PC-3 (cell line): ENCODE measurements around the gene BAIAP3. TPM values are rescaled to one million over a fixed set of nuclear protein-coding genes. Genes with fewer than 3 reads are reported as not detected.

ENCODE experiments used
- ATAC-seq: fragments of 200-7000 bp; cut with Tn5 transposase; 2 replicates; pipeline ENCODE4 v1.9.1; 2020; ENCODE audit warnings: mild to moderate bottlenecking, moderate library complexity
- BruUV-seq: library from RNA; stranded (reverse); fragments of 400-500 nt; replicated peaks from 2 replicates; lab custom pipeline; 2021; lab: Mats Ljungman, UMichigan
- CTCF ChIA-PET: fragments of 300-600 bp; sonication (Branson Sonifier 250); formaldehyde crosslinking; loops from one replicate; lab custom pipeline; 2022; ENCODE audit warnings: antibody characterized with exemption; lab: Charles Lee
- POLR2A ChIA-PET: fragments of 300-600 bp; sonication (Branson Sonifier 250); formaldehyde crosslinking; loops from one replicate; lab custom pipeline; 2022; ENCODE audit warnings: antibody characterized with exemption; ENCODE audit not compliant: unreplicated experiment; lab: Charles Lee
- DNase-seq: peaks from one replicate; pipeline ENCODE4 v3.0.0-alpha.2; 2015
- H2AFZ ChIP-seq: fragments of 300-600 bp; sonication (generic); 2 replicates; pipeline ENCODE4 v1.6.0; 2016; ENCODE audit warnings: antibody characterized with exemption, low read length
- H3F3A ChIP-seq: fragments of 300-600 bp; sonication (generic); one replicate; pipeline ENCODE4 v1.6.0; 2017; ENCODE audit warnings: antibody characterized with exemption, low read length, control low read depth, mild to moderate bottlenecking; ENCODE audit not compliant: unreplicated experiment
- H3K27ac ChIP-seq: fragments of 300-600 bp; sonication (generic); 2 replicates; pipeline ENCODE4 v1.5.1; 2016; ENCODE audit warnings: mild to moderate bottlenecking, low read length
- H3K27me3 ChIP-seq: fragments of 300-600 bp; sonication (generic); 2 replicates; pipeline ENCODE4 v1.6.1; 2016; ENCODE audit warnings: low read length, mixed read lengths
- H3K36me3 ChIP-seq: fragments of 300-600 bp; sonication (generic); 2 replicates; pipeline ENCODE4 v1.6.1; 2016; ENCODE audit warnings: low read depth, mixed run types, low read length, mixed read lengths
- H3K4me1 ChIP-seq: fragments of 300-600 bp; sonication (generic); 2 replicates; pipeline ENCODE4 v1.5.1; 2016; ENCODE audit warnings: low read length; ENCODE audit not compliant: insufficient read depth
- H3K4me2 ChIP-seq: fragments of 300-600 bp; sonication (generic); 2 replicates; pipeline ENCODE4 v1.6.0; 2016; ENCODE audit warnings: low read length
- H3K4me3 ChIP-seq: fragments of 300-600 bp; sonication (generic); 2 replicates; pipeline ENCODE4 v1.5.1; 2016; ENCODE audit warnings: mild to moderate bottlenecking, low read length, mixed read lengths
- H3K79me2 ChIP-seq: fragments of 300-600 bp; sonication (generic); 2 replicates; pipeline ENCODE4 v1.6.1; 2017; ENCODE audit warnings: low read length, mixed read lengths
- H3K9ac ChIP-seq: fragments of 300-600 bp; sonication (generic); 2 replicates; pipeline ENCODE4 v1.6.0; 2016; ENCODE audit warnings: mild to moderate bottlenecking, low read length
- H3K9me2 ChIP-seq: fragments of 300-600 bp; sonication (generic); replicated peaks from 2 replicates; pipeline ENCODE4 v1.6.1; 2016; ENCODE audit warnings: mixed run types, low read length, mixed read lengths
- H3K9me3 ChIP-seq: fragments of 300-600 bp; sonication (generic); 2 replicates; pipeline ENCODE4 v1.6.1; 2016; ENCODE audit warnings: low read length, mixed read lengths
- H4K20me1 ChIP-seq: fragments of 300-600 bp; sonication (generic); 2 replicates; pipeline ENCODE4 v1.6.1; 2016; ENCODE audit warnings: low read length, mixed read lengths
- CTCF ChIP-seq: fragments of 300-600 bp; sonication (generic); conservative IDR thresholded peaks from 2 replicates; pipeline ENCODE4 v1.5.1; 2017; ENCODE audit warnings: antibody characterized with exemption, low read depth, mild to moderate bottlenecking, low read length
- EZH2 ChIP-seq: fragments of 300-600 bp; sonication (generic); IDR thresholded peaks from one replicate; pipeline ENCODE4 v1.6.1; 2017; ENCODE audit warnings: antibody characterized with exemption, mild to moderate bottlenecking, low read length; ENCODE audit not compliant: unreplicated experiment
- EZH2phosphoT487 ChIP-seq: fragments of 300-600 bp; sonication (generic); IDR thresholded peaks from 2 replicates; pipeline ENCODE4 v1.6.1; 2018; ENCODE audit warnings: mild to moderate bottlenecking, antibody characterized with exemption, low read length, borderline replicate concordance
- intact Hi-C: fragments of 100-400 bp; cut with micrococcal nuclease; formaldehyde crosslinking; loops from 2 replicates; pipeline ENCODE4 v1.9.0; 2023
- total RNA-seq: library from RNA; depleted of rRNA; stranded (reverse); fragments of >200 nt; gene quantifications from 2 replicates; pipeline ENCODE4 v1.2.3, GENCODE V29; 2014

Gene BAIAP3
- total RNA-seq, 1 experiment from 2014 or later: 13.1 TPM

- no peak overlapping the region for H3K9ac ChIP-seq
Observed at GRCh38 chr16:1285669-1286512, 47.6 kb upstream of the BAIAP3 start.

GRCh38 chr16:1286513-1287094, 46.8 kb upstream of the BAIAP3 start:
- ATAC-seq: no peak
- no peaks in the 10 kb centered on the region for H3K9me2 ChIP-seq
- H3K4me1 ChIP-seq: no peaks in the 10 kb centered on the region
- H3K79me2 ChIP-seq: no peaks in the 10 kb centered on the region
- no peaks in the 10 kb centered on the region for H3F3A ChIP-seq
- TF ChIP-seq EZH2 (no peak), EZH2phosphoT487 (no peak), CTCF (no peak)
- H3K4me3 ChIP-seq: no peak overlapping the region
- H3K27ac ChIP-seq: no peak overlapping the region
- ChIA-PET POLR2A (no interaction called here), CTCF (no interaction called here)
- H3K9ac ChIP-seq: no peak overlapping the region
- H3K4me2 ChIP-seq: no peak overlapping the region
- H3K9me3 ChIP-seq: no peaks in the 10 kb centered on the region
- H3K27me3 ChIP-seq: no peaks in the 10 kb centered on the region
- intact Hi-C loops: no loop called here
- no peak for DNase-seq
- no peaks in the 10 kb centered on the region for H3K36me3 ChIP-seq
- no TSS peak for BruUV-seq
- H2AFZ ChIP-seq: no peak overlapping the region
- no peaks in the 10 kb centered on the region for H4K20me1 ChIP-seq

More at GRCh38 chr16:1285669-1286512, 47.6 kb upstream of the BAIAP3 start:
- DNase-seq (no peak), ATAC-seq (no peak)
- no peak overlapping the region for H3K27ac ChIP-seq
- no peaks in the 10 kb centered on the region for H3F3A ChIP-seq
- H3K27me3 ChIP-seq: no peaks in the 10 kb centered on the region
- BruUV-seq: no TSS peak
- TF ChIP-seq EZH2: no peak
- no peak for TF ChIP-seq EZH2phosphoT487
- 0 out of 2 replicates have a peak, but pooled peaks have one; percentile 11 for TF ChIP-seq CTCF
- no peaks in the 10 kb centered on the region for H3K4me1 ChIP-seq
- H2AFZ ChIP-seq: no peak overlapping the region
- ChIA-PET CTCF (no interaction called here), POLR2A (no interaction called here)
- H4K20me1 ChIP-seq: no peaks in the 10 kb centered on the region
- H3K4me2 ChIP-seq: no peak overlapping the region
- no peak overlapping the region for H3K4me3 ChIP-seq
- no peaks in the 10 kb centered on the region for H3K36me3 ChIP-seq
- H3K79me2 ChIP-seq: no peaks in the 10 kb centered on the region
- H3K9me2 ChIP-seq: no peaks in the 10 kb centered on the region
- intact Hi-C loops: no loop called here
- no peaks in the 10 kb centered on the region for H3K9me3 ChIP-seq
